ENCODE results near the gene DLG2.

DLG2 gene

DNA sequence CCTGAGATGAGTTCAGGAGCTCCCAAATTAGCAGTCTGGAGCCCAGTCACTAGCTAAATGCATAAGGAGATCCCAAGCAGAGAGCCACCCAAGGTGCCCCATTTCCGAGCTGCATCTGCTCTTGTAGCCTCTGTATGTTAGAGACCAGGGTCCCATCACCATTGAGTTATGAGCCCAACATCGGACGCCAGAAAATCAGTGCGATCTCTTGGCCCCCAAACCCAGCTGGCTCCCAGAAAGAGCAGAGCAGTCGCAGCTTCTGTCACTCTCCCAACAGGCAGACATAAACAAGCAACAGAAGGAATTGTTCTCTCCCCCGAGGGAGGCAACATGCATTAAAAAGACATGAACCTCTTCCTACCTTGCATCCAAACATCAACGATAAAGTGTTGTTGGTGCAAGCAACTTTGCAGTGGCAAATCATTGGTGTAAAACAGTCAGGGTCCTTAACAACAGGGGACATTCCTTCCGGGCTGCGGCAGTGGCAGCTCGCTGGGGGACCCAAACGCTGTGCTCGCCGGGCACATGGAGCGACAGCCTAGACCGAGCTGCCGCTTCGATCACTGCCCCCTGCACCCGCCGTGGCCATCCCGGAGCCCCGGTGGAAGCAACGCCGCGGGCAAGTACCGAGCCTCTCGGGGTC lies 907.1 kb downstream of the DLG2 start:
- no peak for DNase-seq

DNA sequence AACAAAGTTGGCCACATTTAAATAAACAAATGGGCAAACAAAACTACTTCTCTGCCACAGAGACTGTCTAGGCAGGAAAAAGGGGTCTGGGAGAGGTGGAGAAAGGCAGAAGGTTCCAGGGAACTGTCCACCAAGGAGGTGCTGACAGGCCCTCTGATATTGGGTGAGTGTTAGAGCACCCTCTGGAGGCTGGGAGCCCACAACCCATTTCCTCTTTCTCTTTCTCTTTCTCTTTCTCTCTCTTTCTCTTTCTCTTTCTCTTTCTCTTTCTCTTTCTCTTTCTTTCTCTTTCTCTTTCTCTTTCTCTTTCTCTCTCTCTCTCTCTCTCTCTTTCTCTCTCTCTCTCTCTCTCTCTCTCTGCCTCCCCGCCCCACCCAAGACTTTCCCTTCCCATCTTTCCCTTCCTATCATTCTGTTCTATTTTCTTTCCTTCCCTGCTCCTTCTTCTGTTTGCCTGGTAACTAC lies 912.8 kb downstream of the DLG2 start:
- no peak for DNase-seq

- DNase-seq = no peak
Observed at GRCh38 chr11:84691830-84692229, 935.3 kb downstream of the DLG2 start.

- DNase-seq = no peak
Observed at GRCh38 chr11:84687433-84687832, 939.7 kb downstream of the DLG2 start.

DNA sequence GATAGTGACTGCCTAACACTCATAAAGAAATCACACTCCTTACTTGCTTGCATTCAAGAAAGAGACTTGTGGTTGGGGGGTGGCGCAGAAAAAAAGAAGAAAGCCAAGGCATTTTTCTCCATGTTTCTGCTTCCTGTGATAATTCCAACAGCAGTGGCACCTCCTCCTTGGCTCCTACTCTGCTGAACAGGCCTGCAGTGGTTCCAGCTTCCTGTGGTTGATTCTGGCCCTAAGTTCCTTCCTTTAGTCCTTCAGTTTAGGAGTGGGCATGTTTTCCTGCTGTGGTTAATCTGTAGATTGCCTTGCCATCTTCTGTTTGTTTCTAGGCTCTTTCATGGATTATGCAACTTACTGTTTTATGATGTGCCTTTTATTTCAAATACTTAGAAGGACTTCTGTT lies 940.4 kb downstream of the DLG2 start:
- no peak for DNase-seq

GRCh38 chr11:84685976-84686375 lies 941.2 kb downstream of the DLG2 start:
- DNase-seq = no peak

DNA sequence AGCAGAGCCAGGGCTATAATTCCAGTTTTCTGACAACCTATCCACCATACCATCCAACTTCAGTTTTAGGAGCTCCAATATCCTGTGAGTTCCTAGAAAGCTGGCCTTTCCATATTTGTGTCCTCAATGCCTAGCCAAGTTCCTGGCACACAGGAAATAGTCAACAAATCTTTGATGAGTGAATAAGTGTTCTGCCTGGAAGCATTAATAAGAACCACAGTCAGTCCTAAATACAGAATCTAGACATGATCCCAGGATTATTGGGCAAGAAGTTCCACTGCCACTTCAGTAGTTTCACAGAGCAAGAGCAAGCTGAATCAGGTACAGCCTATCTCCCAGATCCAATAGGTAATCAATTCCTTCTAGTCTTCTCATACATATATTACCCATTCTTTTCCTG lies 942.0 kb downstream of the DLG2 start:
- no peak for DNase-seq

- DNase-seq = no peak
Observed at GRCh38 chr11:84681456-84681855, 945.7 kb downstream of the DLG2 start.

DNA sequence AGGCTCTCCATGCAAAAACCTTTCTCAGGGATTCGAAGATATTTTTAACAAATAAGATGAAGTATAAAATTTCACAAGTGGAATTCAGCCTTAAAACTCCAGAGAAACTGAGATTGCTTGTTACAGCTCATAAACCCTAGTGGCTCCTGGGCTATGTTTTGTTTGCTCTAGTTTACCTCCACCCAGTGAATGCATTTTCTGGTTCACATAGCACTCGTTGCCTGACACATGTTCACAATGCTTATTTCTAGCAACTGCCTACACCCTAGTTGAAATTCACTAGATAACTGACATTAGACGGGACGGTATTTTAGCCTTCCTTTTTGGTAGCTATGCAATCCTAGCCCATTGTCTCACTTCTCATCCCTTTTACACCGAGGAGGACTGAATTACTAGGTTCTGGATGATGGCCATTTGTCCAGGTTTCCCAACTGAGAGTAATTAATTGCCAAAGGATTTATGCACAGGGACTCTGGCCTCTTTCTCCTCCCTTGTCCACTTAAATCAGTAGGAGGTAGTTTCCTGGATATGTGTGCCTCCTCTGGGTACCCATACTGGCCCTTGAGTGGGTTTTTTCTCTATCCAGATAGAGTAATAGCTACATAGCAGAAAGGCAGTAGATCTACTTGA lies 951.6 kb downstream of the DLG2 start:
- DNase-seq = no peak

DNA sequence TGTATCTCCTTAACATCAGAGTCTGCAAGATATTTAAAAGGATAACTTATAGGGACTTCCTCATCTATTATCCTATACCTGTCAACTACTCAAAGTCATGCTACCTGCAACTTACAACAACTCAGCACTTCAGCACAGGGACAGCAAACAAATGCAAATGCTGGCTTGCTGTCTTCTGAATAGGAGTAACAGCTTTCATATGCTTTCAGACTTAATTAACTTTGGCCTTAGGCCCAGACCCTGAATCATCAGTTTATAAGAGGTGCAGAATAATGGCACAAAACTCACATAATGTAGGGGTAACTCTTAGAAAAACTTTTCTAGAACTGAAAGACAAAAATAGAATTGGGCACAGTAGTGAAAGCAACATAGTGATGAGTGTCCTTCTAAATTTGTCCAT lies 953.4 kb downstream of the DLG2 start:
- DNase-seq = no peak

GRCh38 chr11:84671325-84671999 lies 955.7 kb downstream of the DLG2 start:
- DNase-seq = no peak

- no peak for DNase-seq
Observed at GRCh38 chr11:84663731-84664130, 963.4 kb downstream of the DLG2 start.

DNA sequence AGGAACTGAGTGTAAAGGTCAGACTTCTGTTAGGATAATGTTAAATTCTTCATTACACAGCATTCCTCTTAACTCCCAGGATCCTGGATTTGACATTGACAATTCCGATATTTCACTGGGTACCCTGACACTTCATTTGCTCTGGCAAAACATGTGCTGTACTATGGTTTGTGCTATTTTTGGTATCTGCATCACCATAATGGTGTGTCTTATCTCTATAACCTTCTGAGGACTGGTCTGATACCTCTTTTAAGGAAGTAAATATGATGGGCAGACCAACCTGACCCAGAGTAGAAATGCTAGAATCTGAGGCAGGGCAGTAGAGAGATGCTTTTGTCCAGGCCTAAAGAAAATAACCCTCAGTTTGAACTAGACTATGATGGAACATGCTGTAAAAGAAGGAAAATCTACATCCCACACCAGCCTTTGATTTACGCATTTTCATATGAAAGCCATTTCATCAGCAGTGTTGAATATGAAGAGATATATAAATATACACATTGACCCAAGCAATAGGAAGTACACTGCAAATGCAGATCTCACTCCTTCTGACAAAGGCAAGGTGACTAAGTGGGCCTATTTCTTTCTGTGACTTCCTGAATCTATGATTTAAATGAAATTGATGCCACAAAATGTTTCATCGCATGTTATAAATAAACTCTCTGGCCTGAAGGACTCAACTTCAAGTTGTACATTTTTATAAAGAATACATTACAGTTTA lies 966.7 kb downstream of the DLG2 start:
- no peak for DNase-seq

DNA sequence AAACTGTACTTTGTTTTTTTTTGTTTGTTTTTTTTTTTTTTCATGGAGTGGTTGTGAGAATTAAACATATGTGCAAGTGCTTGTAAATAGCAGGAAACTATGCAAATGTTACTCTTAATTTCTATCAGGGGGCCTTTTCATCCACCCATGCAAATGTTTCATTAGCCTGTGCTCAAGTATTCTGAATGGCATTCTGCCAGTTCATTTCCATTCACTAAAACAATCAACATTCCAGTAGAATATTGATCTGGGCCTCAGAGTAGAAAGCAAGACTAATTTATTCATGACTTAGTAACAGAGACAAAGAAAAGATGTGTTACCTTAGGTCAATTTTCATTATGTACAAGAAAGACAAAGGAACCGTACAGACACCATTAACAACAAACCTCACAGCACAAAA lies 971.4 kb downstream of the DLG2 start:
- no peak for DNase-seq

- DNase-seq = no peak
Observed at GRCh38 chr11:84648471-84648870, 978.7 kb downstream of the DLG2 start.

DNA sequence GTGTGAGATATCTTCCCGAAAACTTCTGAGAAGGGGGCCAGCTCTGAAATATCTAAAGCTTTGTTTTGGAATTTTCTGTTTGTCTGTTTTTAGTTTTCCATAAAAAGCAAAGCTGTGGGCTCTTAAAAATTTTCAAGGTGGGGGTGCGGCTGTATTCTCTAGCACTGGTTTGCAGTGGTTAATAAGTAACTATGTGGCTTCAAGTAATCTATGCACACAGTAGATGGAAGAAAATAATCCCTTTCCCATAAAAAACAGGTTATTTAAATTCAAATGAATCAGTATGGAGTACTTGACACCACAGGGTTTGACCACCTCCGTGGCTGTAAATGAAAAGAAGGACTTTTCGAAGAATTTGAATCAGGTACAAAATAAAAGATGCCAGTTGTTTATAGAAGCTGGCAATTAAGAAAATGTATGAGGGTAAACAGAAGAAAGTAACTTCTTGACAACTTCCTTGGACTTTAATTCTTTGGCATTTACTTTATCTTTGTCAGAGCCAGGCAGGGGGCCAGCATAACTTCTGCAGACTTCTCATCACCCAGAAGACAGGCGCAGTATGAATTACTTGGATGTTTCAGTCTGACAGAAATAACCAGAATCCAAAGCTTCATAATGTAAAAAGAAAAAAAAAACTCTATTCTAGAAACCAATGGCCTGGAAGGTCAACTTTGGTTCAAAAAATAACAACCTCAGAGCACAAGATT lies 981.0 kb downstream of the DLG2 start:
- DNase-seq = no peak

DNA sequence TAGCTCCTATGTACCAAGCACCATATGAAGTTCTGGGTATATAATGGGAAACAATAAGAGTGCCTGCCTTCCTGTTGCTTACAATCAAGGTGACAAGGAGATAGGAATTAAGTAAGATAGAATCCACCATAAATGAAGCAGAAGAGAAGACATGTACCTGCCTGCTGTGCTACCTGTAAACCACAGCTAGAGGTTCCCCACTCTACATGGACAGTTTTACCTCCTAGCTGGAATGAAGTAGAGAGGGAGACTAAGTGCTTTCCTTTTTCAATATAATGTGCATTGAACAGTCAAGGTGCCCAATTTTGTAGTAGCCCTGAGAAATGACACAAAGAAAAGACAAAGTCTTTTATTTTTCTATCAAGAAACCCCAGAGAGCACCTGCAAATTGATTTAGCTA lies 984.6 kb downstream of the DLG2 start:
- no peak for DNase-seq

GRCh38 chr11:84634309-84634708 lies 992.8 kb downstream of the DLG2 start:
- no peak for DNase-seq

- no peak for DNase-seq
Observed at GRCh38 chr11:84628871-84629620, 998.1 kb downstream of the DLG2 start.

GRCh38 chr11:84626256-84626655 lies 1000.9 kb downstream of the DLG2 start:
- no peak for DNase-seq

- no peak for DNase-seq
Observed at GRCh38 chr11:84612645-84613044, 1014.5 kb downstream of the DLG2 start.

DNA sequence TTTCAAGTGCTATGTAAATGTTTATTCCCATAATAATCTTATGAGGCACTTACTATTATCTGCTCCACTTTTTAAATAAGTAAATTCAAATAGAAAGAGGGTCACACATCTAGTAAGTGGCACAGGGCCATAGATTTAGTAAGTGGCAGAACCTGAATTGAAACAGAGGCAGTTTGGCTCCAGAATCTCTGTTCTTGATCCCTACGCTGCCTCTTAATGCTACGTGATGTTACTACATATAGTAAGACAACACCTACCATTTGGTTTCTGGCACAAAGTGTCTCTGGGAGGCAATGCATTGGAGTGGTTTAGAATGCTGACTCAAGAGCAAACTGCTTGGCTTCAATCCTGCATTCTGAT lies 1018.3 kb downstream of the DLG2 start:
- no peak for DNase-seq

Data from activated effector memory CD4-positive, alpha-beta T cell treated with Interleukin-2 at 50 U/mL for 16 hours (primary cell).